HG02610 (cell line): ENCODE results near the gene KIAA1671.

Source experiments
- ATAC-seq: cut with Tn5 transposase; IDR thresholded peaks from one replicate; pipeline ENCODE4 v1.9.1; 2021; ENCODE audit warnings: mild to moderate bottlenecking, moderate library complexity; ENCODE audit not compliant: unreplicated experiment

Gene KIAA1671

GRCh38 chr22:25134451-25134850 is 181.9 kb downstream of the KIAA1671 start:
- no peak for ATAC-seq

GRCh38 chr22:25136953-25137576 is 184.5 kb downstream of the KIAA1671 start:
- ATAC-seq: no peak

DNA sequence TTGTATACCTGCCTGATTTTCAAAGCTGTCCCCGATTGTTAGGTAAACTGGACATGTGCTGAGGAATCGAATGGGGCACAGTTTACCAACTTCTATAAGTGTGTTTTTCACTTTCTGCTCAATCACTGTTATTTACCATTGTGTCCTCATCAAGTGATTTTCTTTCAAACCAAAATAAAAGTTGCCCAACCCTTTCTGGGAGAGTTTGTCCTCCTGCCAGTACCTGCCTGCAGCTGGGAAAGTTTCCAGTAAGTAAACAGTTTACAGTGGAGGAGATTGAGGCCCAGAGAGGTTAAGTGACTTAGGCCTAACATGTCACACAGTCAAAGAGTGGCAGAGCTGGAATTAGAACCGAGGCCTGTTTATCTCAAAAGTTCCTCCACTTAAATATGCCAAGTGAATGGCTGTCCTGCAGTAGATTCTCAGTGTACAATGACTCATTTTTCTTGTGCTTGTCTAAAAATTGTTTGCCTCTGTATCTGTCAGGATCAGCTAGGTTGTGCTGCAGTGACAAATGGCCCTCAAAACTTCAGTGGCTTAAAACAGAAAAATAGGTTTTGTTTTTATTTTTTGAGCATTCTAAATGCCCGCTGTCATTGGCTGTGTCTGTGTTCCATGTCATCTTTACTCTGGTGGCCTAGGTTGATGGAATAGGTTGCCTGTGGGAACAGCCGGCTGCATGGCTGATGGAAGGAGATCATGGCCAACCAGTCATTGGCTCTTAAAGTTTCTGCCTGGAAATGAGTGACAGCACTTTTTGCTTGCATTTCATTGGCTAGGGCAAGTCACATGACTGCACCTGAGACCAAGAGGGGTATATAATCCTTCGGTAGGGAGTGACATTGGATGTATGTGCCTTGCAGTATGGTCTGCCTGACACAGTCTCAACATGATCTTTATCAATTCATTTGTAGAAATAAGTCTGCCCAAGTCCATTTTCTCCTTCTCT is 185.3 kb downstream of the KIAA1671 start:
- no peak for ATAC-seq

- ATAC-seq: no peak
Measured at GRCh38 chr22:25139062-25139461, 186.5 kb downstream of the KIAA1671 start.

- no peak for ATAC-seq
Measured at GRCh38 chr22:25142102-25142501, 189.6 kb downstream of the KIAA1671 start.

DNA sequence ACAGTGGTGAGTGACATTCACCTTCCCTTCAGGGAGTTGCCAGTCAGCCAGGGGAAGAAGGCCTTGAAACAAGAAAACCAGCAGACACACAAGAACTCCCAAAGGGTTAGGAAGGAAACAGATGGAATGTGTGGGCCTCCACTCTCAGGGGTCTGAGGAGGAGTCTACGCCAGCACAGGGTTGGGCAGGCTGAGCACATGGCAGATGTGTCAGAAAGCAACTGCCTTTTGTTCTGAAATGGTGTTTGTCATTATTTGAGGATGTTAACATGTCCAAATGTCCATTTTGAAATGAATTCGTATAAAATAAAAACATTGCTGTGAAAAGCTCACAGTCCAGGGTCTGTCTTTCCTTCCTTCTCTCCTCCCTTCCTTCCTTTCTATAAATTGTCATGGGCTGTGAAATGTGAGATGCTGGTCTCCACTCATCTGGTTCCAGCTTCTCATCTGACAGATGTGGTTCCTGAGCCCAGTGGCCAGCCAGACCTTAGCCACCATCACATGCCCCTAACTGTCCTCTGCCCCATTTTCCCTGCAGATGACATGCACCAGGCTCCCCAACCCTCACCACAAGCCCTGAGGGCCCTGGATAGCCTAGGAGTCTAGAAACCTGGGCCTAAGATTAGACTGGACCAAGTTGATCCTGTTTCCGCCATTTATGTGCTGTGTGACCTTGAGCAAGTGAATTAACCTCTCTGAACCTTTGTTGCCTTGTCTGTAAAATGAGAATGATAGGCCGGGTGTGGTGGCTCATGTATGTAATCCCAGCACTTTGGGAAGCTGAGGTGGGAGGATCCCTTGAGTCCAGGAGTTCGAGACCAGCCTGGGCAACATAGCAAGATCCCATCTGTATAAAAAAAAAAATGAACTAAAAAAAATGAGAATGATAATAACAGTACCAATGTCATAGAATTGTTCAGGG is 190.9 kb downstream of the KIAA1671 start:
- ATAC-seq: no peak

- ATAC-seq: no peak
Measured at GRCh38 chr22:25144522-25144921, 192.0 kb downstream of the KIAA1671 start.

- ATAC-seq: no peak
Measured at GRCh38 chr22:25146307-25146706, 193.8 kb downstream of the KIAA1671 start.

DNA sequence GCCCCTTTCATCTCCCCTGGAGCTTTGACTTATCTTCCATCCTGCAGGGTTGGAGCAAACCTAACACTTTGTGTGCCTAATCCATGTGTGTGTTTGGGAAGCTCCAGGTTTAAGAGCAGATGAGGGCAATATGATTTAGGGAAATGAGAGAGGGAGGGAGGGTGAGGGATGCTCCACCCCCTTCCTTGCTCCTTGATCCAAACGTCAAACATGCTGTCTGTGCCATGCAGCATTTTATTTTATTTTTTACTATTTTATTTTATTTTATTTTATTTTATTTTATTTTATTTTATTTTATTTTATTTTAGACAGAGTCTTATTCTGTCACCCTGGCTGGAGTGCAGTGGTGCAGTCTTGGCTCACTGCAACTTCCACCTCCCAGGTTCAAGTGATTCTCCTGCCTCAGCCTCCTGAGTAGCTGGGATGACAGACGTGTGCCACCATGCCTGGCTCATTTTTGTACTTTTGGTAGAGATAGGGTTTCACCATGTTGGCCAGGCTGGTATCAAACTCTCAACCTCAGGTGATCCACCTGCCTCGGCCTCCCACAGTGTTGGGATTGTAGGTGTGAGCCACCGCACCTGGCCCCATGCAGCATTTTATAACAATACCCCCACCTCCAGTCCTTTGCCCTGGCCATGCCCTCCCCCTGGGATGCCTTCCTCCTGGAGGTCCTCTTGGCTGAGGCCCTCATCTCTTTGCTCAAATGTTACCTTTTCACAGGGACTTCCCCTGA is 194.6 kb downstream of the KIAA1671 start:
- ATAC-seq: no peak

DNA sequence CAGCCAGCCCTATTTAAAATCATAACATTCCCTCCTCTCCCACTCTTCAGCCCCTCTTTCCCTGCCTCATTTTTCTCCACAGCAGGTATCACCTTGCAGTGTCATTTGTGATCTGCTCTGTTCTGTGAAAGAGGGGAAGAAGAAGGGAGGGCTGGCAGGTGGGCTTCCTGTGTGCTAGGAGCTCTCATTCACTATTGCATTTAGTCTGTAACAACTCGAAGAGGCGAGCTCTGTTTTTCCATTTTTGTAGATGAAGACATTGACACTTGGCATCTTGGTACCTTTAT is 195.1 kb downstream of the KIAA1671 start:
- ATAC-seq: no peak

DNA sequence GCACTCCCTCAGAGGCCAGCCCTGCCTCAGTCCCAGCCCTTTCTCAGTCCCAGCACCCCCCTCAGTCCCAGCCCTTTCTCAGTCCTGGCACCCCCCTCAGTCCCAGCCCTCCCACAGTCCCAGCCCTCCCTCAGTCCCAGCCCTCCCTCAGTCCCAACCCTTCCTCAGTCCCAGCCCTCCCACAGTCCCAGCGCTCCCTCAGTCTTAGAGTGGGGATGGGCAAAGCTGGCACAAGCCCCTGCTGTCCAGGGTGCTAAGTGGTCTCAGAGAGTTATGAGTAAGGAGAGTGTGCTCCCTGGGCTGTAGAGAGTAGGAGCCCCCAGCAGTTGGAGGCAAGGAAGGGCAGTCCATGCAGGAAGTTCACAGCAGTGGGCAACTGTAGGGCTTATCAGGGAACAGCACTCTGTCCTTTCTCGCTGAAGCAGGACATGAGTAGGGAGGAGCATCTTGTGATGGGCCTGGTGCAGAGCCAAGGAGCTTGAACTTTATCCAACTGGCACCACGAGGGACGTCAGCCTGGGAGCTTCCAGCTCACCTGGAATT is 195.7 kb downstream of the KIAA1671 start:
- ATAC-seq: no peak

GRCh38 chr22:25149014-25149413 is 196.5 kb downstream of the KIAA1671 start:
- ATAC-seq: no peak

DNA sequence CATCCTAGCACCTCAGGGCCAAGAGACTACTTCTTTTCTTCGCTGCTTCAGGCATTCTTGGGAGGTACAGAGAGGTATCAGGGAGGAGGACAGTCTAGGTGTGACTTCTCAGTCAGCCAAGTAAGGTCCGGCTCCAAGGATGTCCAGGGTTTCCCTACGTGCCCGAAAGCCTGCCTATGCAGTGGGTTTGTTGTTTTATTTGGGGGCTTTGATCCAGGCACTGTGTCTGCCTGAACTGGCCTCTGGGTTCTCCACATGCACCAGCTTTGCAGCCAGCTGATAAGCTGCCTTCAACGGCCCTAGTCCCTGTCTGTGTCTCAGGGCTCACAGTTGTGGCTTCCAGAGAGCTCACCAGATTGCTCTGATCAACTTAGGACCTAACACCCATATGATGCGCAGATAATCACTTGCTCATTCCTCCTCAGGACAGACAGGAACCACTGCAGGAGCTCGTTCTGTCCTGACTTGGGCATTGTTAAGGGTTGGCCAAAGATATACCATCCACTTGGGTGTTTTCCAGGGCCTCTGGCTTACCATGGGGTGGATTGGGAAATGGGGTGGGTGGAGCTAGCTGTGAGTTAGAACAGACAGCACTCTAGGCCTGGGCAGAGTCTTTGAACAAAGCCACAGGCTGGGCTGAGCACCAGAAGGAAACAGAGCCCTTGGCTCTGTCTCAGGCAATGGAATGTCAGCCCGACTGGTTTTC is 201.6 kb downstream of the KIAA1671 start:
- no peak for ATAC-seq

DNA sequence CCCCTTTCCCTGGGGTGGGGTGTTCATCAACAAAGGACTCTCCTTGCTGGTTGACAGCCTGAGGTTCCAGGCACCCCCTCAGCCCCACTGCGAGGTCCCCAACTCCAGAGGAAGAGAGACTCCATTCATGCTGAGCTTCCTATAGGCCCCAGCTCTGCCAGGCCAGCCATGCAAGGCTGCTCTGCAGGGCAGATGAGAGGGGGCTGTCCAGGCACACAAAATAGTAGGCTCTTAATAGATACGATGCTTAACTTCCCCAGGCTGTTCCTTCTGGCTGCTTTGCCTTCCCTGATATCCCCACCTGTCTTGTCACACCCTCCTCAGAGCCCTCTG is 202.1 kb downstream of the KIAA1671 start:
- ATAC-seq: no peak

DNA sequence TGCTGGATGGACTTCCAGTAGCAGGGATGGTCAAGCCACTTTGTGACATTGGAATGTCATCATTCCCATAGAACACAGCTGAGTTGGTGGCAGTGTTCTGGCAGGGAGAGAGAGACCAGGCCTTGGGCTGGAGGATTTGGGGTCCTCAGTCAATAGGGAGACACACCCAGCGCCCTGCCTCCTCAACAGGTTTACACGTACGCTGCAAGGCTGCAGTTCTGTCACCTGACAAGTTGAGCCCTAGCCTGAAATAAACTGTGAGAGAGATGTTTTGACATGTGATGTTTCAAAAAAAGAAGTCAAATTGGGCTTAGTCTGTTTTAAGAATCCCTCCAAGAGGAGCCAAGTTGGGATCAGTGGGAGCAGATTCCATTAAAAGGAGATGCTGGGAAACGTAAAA is 204.2 kb downstream of the KIAA1671 start:
- ATAC-seq: no peak

DNA sequence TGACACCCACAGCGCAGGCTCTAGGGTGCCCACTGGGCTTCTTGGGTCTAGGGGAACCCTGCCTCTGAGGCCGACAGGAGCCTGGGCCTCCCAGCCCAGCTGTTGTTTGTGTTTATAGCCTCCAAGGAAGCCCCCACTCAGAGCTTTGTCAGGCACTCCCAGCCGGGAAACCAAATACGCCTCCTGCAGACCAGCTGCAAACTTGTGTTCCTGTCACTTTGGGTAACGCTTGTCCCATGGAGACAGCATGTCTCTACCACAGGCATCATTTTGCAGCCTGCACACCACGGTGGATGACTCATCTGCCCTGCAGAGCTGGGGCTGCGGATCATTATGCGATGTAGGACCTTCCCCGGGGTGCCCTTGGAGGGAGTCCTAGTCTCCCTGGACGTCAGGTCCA is 206.5 kb downstream of the KIAA1671 start:
- no peak for ATAC-seq

GRCh38 chr22:25160120-25160996 is 207.8 kb downstream of the KIAA1671 start:
- ATAC-seq: no peak

- ATAC-seq: no peak
Measured at GRCh38 chr22:25161017-25161915, 208.8 kb downstream of the KIAA1671 start.
